GM12873 (cell line): Measurements from ENCODE around the gene KIF3A.

ENCODE experiments used
- TF ChIP-seq, protein P1 (sequence below): IDR thresholded peaks from 2 replicates; pipeline ENCODE4 v1.5.1; 2012; ENCODE audit warnings: low read depth, mild to moderate bottlenecking, moderate library complexity, low read length, control low read depth; ENCODE audit not compliant: insufficient read depth; ENCODE audit errors: missing control alignments

Gene KIF3A

DNA sequence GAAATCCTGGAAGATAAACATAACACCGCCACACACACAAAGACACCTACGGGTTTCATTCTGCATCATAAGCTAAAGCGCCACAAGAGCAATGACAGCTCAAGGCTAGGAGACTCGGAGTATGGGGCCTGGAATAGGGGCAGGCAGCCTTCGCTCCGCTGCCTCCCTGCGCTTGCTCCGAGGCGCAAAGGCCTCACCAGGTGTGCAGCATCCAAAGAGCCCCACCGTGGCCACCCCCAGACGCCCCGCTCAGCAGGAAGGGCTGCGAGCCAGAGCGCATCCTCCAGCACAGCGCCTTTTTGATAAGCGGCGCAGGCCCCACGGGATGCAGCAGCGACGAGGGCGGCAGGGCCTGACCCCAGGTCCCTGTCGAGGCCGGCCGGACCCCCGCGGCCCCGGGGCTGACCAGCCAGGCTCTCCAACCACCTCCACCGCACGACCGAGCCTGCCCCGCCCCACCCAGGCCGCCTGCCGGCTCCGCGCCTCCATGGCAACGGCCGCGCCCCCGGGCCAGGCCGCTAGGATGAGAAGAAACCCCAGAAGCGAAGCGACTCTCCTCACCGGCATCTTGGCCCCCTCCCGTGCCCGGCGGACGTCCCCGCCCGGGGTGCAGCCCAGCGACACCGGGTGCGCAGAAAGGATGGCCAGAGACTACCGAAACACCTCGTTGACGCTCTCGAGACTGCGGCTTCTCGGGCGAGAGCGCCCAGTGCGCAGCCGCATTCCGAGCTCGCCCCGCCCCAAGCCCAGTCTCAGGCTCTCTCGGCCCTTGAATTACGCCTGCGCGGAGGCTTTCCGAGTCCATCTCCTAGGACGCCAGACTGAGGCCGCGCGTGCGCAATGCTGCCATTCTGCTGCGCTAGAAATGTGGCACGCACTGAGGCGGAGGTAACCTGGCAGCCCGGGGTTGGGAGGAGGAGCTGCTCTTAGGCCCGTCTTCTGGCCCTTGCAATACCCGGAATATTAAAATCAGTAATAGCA, at the start of gene KIF3A:
TSS of gene KIF3A (minus strand) at position 694 of the 981 bp plus-strand sequence. CDS start at position 567, 127 bp downstream.
- TF ChIP-seq, protein P1, sequence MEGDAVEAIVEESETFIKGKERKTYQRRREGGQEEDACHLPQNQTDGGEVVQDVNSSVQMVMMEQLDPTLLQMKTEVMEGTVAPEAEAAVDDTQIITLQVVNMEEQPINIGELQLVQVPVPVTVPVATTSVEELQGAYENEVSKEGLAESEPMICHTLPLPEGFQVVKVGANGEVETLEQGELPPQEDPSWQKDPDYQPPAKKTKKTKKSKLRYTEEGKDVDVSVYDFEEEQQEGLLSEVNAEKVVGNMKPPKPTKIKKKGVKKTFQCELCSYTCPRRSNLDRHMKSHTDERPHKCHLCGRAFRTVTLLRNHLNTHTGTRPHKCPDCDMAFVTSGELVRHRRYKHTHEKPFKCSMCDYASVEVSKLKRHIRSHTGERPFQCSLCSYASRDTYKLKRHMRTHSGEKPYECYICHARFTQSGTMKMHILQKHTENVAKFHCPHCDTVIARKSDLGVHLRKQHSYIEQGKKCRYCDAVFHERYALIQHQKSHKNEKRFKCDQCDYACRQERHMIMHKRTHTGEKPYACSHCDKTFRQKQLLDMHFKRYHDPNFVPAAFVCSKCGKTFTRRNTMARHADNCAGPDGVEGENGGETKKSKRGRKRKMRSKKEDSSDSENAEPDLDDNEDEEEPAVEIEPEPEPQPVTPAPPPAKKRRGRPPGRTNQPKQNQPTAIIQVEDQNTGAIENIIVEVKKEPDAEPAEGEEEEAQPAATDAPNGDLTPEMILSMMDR, result peak; percentile 14

DNA sequence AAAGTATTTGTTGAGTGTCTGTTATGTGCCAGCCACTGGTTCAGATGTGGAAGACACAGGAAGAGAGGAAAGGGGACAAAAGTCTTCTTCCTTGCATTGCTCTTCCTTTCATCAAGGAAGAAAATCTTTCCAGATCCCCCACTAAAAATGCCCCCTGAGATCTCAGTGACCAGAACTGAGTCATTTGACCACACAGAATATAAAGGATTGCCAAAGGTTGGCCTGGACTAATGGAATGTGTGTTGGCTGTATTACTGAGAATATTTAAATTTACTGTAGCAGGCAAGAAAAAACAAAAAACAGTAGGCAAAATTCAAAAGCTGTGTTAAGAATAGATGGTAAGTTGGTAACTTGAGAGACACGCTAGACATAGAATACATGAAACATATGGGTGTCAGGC, 49.7 kb upstream of the KIF3A start:
- TF ChIP-seq, protein P1, result no peak

DNA sequence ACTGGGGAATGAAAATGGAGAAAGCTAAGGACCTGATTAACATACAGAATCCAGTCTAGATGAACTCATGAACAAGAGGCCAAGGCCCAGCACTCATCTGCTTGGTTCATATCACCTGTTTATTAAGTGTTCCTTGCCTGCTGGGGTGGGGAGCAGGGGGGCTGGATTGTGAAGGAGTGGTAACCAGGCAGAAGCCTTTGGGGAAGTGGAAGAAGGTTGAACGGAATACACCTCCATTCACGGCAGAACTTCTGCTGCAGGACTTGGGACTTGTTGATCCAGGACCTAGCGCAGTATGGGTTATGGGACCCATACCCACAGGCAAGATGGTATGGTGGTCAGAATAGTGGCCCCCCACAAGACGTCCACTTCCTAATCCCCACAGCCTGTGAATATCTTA, 48.5 kb upstream of the KIF3A start:
- TF ChIP-seq, protein P1, result no peak

DNA sequence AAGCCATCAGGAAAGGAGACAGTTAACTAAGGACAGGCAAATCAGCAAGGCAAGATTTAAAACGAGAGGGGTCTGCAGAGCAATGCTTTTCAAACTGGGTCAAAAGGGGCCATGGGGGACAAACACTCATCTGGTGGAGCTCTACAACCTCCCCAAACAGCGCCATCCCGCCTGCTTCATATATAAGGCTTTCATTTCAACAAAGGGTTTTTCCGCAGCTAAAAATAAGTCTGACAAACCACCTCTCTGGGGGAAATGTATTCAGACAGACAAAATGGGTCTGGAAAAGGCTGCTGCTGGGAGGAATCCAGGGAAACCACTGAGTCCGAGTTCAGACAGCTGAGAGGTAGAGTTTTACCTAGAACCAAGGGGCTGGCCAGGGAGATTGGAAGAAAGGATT, 48.0 kb upstream of the KIF3A start:
- TF ChIP-seq, protein P1, result no peak

DNA sequence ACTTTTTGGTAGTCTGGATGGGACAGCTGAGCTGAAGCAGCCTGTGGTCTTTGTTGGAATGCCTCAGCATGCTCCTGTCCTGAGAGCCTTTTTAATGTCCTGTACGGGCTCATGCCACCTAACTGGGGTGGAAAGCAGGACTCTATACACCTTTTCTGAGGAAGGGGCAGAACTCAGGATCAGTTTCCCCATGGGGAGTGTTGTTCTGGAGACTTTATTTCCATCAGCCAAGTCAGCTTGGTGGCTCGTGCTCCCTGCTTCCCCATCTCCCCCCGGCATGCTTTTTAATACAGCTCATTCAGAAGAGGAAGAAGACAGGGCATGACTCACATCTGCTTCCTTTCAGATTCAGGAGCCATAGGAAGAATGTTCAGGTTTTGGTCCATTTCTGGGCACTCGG, 44.8 kb upstream of the KIF3A start:
- TF ChIP-seq, protein P1, result no peak

DNA sequence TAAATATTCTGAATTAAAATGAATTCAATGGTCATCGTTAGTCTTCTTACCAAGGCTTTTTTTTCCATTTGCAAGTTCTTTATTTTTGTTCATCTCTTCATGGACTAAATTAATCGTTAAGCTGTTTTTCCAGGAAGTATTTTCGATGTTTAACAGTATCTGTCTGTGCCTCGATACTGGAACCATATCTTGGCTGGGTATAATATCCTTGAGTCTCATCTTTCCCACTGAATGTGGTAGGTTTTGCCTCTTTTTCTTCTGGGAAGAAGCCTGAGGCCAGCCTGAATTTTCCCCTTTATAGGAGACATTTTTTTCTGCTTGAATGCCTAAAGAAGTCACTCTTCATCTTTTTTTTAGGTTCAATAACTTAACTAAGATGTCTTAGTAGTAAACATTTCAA, 43.7 kb upstream of the KIF3A start:
- TF ChIP-seq, protein P1, result no peak

DNA sequence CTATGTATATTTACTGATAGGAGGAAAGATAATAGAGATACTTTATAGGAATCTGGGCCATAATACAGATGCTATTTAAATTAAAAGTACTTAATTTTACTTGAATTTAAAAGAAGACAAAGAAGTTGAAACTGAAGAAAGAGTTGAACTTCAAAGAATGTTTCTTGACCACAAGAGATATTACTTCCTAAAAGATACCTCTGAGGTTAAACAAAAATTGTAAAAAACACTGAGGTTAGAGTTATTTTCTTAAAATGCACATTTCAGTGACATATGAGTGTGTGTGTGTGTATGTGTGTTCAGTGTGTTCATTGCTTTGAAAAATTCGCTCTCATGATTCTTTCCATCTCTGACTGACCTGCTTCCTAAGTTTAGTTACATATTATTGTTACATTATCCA, 43.2 kb upstream of the KIF3A start:
- TF ChIP-seq, protein P1, result no peak
